ENCODE data around the gene C20orf204. TPM values are rescaled to one million over a fixed set of nuclear protein-coding genes. Genes with fewer than 3 reads are reported as not detected.

C20orf204 gene
- polyA plus RNA-seq, 2 donors: 0.38 to 0.67 TPM

DNA sequence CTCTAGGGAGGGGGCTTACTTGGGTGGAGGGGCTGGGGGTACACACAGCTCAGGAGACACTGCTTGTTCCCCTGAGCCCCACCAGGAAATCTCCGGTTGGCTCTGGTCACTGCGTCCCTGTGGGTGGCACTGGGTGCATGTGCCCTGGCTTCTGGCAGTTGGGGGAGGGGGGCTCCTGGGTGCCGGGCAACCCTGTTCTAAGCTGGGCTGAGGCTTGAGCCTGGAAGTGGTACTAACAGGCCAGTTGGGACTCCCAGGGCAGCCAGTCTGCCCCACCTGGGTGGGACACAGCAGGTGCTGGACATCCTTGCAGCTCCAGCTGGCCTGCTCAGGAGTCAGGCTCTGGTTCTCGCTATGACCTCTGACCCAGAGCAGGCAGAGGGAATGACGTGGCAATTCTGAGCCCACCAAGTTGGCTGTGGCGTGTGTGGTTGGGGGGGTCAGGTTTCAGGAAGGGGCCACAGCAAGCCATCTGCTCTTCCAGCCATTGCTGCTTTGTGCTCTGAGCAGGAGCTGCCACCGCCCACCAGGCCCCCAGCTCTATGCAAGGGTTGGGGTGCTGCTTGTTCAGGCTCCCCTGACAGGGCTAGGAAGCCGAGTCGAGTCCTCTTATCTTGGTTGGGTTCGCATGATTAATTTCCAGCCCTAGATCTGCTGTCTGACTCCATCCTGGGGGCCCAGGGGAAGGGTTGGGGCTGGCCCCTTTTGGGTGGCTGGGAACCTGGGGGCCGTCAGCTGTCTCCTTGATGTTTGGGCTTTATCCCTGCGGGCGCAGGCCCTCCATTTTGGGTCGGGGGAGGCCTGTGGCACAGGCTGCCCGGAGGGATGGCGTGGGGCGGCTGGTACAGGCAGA is 590 bp downstream of the C20orf204 start:
- 61 to 68% methylated on average over 17 of the region's 17 CpGs for WGBS, 2 donors
- Histone ChIP-seq H3K4me3 (ENCODE audit: low read depth in 1 of 2, low read length in 2 of 2) (no peak overlapping the region), H3K4me1 (ENCODE audit: control insufficient read depth in 2 of 2, insufficient read depth in 2 of 2, low read length in 1 of 2) (peaks cover 3 to 4% of the 10 kb centered on the region in 2 donors), H3K27me3 (ENCODE audit: control insufficient read depth in 1 of 2, insufficient read depth in 2 of 2, low read length in 2 of 2) (no peaks in the 10 kb centered on the region), H3K36me3 (ENCODE audit: control insufficient read depth in 2 of 2, insufficient read depth in 2 of 2, low read length in 1 of 2) (peaks cover 0 to 26% of the 10 kb centered on the region in 2 donors), H3K27ac (ENCODE audit: low read depth in 2 of 2, low read length in 1 of 2) (no peak overlapping the region), H3K9me3 (ENCODE audit: control insufficient read depth in 2 of 2, insufficient read depth in 1 of 2, low read depth in 1 of 2, low read length in 1 of 2) (no peaks in the 10 kb centered on the region)

DNA sequence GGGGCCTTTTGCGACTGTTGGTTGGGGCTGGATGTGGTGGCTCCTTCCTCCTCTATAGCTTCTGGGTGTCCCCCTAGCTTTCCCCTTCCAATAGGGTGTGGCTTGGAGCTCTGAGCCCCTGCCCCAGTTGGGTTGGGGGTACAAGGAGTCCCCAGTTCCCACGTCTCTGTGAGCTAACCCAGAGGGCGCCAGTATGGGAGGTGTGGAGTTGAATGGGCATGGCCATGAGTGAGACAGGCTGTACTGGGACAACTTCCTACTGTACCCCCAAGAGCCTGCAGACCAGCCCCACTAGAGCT is 1.2 kb downstream of the C20orf204 start:
- Histone ChIP-seq H3K27me3 (ENCODE audit: control insufficient read depth in 1 of 2, insufficient read depth in 2 of 2, low read length in 2 of 2) (no peaks in the 10 kb centered on the region), H3K4me1 (ENCODE audit: control insufficient read depth in 2 of 2, insufficient read depth in 2 of 2, low read length in 1 of 2) (peaks cover 6 to 8% of the 10 kb centered on the region in 2 donors), H3K36me3 (ENCODE audit: control insufficient read depth in 2 of 2, insufficient read depth in 2 of 2, low read length in 1 of 2) (peaks cover 0 to 20% of the 10 kb centered on the region in 2 donors), H3K4me3 (ENCODE audit: low read depth in 1 of 2, low read length in 2 of 2) (no peak overlapping the region), H3K9me3 (ENCODE audit: control insufficient read depth in 2 of 2, insufficient read depth in 1 of 2, low read depth in 1 of 2, low read length in 1 of 2) (no peaks in the 10 kb centered on the region), H3K27ac (ENCODE audit: low read depth in 2 of 2, low read length in 1 of 2) (no peak overlapping the region)
- 68 to 72% methylated on average over 3 of the region's 3 CpGs for WGBS, 2 donors

DNA sequence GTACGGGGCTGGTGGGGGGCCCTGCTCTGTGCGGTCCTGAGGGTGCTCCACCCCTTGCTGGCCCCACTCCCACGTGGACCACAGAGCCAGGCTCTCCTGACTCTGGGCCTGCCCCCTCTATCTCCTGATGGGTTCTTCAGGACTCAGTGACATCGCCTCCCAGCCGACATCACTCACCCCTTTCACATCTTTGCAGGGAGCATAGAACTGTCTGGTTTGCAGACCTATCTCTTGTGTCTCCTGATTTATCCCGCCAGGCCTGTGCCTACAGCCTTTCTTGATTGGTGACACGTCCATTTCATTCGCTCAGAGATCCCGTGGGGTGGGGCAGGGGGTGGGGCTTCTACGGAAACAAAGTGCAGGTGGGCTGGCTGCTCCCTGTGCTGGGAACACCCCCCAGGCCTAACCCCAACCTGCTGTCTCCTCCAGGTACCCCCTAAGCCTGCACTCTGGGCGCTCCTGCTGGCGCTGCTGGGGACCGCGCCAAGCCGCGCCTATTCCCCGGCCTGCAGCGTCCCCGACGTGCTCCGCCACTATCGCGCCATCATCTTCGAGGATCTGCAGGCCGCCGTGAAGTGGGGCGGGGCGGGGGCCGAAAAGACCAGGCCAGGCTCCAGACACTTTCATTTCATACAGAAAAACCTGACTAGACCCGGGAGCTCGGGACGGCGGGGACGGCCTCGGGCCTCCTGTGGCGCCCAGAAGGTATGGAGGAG is 1.7 kb downstream of the C20orf204 start:
- peaks cover 0 to 17% of the 10 kb centered on the region in 2 donors for H3K36me3 ChIP-seq (ENCODE audit: control insufficient read depth in 2 of 2, insufficient read depth in 2 of 2, low read length in 1 of 2)
- 8 to 10% methylated on average over 36 of the region's 36 CpGs for WGBS, 2 donors
- H3K27me3 ChIP-seq (ENCODE audit: control insufficient read depth in 1 of 2, insufficient read depth in 2 of 2, low read length in 2 of 2): no peaks in the 10 kb centered on the region
- peaks cover 8 to 9% of the 10 kb centered on the region in 2 donors for H3K4me1 ChIP-seq (ENCODE audit: control insufficient read depth in 2 of 2, insufficient read depth in 2 of 2, low read length in 1 of 2)
- H3K9me3 ChIP-seq (ENCODE audit: control insufficient read depth in 2 of 2, insufficient read depth in 1 of 2, low read depth in 1 of 2, low read length in 1 of 2): no peaks in the 10 kb centered on the region
- no peak overlapping the region for H3K27ac ChIP-seq (ENCODE audit: low read depth in 2 of 2, low read length in 1 of 2)
- H3K4me3 ChIP-seq (ENCODE audit: low read depth in 1 of 2, low read length in 2 of 2): peak overlapping the region in 1 of 2 donors; percentile 48

DNA sequence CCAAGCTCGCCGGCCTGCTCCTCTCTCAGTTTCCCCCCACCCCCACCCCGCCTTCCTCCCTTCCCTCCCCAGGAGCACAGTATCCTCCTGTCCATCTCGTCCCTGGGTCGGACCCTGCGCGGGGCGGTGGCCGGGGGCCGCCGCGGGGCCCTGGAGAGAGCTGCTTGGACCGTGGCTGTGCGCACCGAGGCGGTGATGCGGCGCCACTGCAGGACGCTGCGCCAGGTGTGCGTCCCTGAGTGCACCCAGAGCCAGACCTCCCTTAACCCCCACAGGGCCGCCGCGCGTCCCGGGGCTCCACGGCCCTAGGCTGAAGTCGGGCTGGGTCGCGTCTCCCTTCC is 2.2 kb downstream of the C20orf204 start:
- H3K4me3 ChIP-seq (ENCODE audit: low read depth in 1 of 2, low read length in 2 of 2): peak overlapping the region; percentile 48 to 59
- H3K9me3 ChIP-seq (ENCODE audit: control insufficient read depth in 2 of 2, insufficient read depth in 1 of 2, low read depth in 1 of 2, low read length in 1 of 2): no peaks in the 10 kb centered on the region
- H3K27me3 ChIP-seq (ENCODE audit: control insufficient read depth in 1 of 2, insufficient read depth in 2 of 2, low read length in 2 of 2): no peaks in the 10 kb centered on the region
- 2 to 3% methylated on average over 29 to 30 of the region's 30 CpGs for WGBS, 2 donors
- H3K36me3 ChIP-seq (ENCODE audit: control insufficient read depth in 2 of 2, insufficient read depth in 2 of 2, low read length in 1 of 2): peaks cover 0 to 11% of the 10 kb centered on the region in 2 donors
- H3K4me1 ChIP-seq (ENCODE audit: control insufficient read depth in 2 of 2, insufficient read depth in 2 of 2, low read length in 1 of 2): peaks cover 8 to 9% of the 10 kb centered on the region in 2 donors
- peak overlapping the region in 1 of 2 donors; percentile 11 for H3K27ac ChIP-seq (ENCODE audit: low read depth in 2 of 2, low read length in 1 of 2)

DNA sequence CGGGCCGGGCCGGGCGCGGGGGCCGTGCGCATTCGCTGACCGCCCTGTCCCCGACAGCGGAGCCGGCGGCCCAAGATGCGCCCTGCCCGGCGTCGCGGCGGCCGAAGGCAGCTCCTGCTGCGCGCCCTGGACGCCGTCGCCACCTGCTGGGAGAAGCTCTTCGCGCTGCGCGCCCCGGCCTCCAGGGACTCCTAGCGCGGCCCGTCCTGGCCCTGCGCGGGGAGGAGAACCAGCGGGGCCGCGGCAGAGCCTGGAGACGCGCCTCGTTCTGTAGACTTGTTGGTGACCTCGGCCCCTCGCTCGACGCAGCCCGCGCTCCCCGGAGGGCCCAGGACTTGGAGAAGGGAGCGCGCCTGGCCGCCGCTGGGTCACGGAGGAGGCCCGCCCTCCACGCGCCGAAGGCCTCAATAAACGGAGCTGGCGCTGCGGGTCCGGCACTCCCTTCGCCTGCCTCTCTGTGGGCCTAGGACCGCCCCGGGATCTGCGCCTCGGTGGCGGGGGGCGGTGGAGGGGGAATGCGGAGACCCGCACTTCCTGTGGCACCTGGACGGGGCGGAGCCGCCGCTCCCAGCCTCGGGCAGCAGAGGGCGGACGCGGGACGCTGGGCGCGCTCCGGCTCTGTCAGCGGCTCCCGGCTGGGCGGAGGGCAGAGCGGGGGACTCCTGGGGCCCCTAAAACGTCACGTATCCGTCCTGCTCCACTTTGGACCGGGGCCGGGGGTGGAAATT is 2.7 kb downstream of the C20orf204 start:
- Histone ChIP-seq H3K36me3 (ENCODE audit: control insufficient read depth in 2 of 2, insufficient read depth in 2 of 2, low read length in 1 of 2) (peaks cover 0 to 9% of the 10 kb centered on the region in 2 donors), H3K9me3 (ENCODE audit: control insufficient read depth in 2 of 2, insufficient read depth in 1 of 2, low read depth in 1 of 2, low read length in 1 of 2) (no peaks in the 10 kb centered on the region), H3K4me3 (ENCODE audit: low read depth in 1 of 2, low read length in 2 of 2) (peak overlapping the region; percentile 48 to 59), H3K4me1 (ENCODE audit: control insufficient read depth in 2 of 2, insufficient read depth in 2 of 2, low read length in 1 of 2) (peaks cover 8 to 9% of the 10 kb centered on the region in 2 donors), H3K27me3 (ENCODE audit: control insufficient read depth in 1 of 2, insufficient read depth in 2 of 2, low read length in 2 of 2) (no peaks in the 10 kb centered on the region), H3K27ac (ENCODE audit: low read depth in 2 of 2, low read length in 1 of 2) (peak overlapping the region; percentile 50 to 81)
- WGBS, 2 donors: 0 to 1% methylated on average over 83 to 91 of the region's 91 CpGs

DNA sequence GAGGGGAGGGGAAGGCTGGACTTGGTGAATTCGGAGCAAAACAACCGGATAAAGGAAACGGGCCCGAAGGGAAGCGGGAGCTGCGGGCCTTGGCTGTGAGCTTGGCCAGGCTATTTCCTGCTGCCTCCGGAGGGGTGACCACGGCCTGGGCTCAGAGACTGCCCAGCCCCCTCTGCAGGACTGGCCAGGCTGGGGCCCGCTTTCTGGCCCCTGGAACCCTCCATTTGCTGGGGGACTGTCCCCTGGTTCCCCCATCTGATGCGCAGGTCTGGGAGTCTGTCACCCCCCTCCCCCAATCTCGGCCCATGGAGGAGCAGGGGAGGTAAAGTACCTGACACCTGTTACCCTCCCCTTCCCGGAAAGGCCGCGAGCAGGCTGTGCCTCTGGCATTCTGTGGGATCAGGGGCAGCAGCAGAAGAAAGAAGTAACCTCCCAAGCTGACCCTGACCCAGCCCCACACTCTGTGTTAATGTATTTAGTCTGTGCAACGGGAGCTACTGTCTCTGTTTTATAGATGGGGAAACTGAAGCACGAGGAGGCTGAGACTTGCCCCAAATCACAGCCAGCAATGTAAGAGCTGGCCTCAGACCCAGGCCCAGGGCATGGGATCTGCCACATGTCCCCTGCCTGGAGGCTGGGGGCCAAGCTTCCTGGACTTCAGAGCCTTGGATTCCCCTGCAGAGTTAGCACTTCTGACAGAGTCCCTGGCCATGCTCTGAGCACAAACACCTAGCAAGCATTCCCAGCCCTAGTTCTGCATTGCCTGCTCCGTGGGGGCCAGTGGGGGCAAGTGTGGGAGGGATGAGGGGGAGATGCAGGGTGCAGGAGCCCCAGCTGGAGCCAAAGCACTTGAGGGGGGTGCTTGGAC is 3.5 kb downstream of the C20orf204 start:
- Histone ChIP-seq H3K4me1 (ENCODE audit: control insufficient read depth in 2 of 2, insufficient read depth in 2 of 2, low read length in 1 of 2) (peaks cover 8 to 10% of the 10 kb centered on the region in 2 donors), H3K4me3 (ENCODE audit: low read depth in 1 of 2, low read length in 2 of 2) (peak overlapping the region; percentile 48 to 59), H3K36me3 (ENCODE audit: control insufficient read depth in 2 of 2, insufficient read depth in 2 of 2, low read length in 1 of 2) (peaks cover 0 to 4% of the 10 kb centered on the region in 2 donors), H3K27ac (ENCODE audit: low read depth in 2 of 2, low read length in 1 of 2) (no peak overlapping the region), H3K27me3 (ENCODE audit: control insufficient read depth in 1 of 2, insufficient read depth in 2 of 2, low read length in 2 of 2) (no peaks in the 10 kb centered on the region), H3K9me3 (ENCODE audit: control insufficient read depth in 2 of 2, insufficient read depth in 1 of 2, low read depth in 1 of 2, low read length in 1 of 2) (no peaks in the 10 kb centered on the region)
- 14 to 17% methylated on average over 17 of the region's 17 CpGs for WGBS, 2 donors

DNA sequence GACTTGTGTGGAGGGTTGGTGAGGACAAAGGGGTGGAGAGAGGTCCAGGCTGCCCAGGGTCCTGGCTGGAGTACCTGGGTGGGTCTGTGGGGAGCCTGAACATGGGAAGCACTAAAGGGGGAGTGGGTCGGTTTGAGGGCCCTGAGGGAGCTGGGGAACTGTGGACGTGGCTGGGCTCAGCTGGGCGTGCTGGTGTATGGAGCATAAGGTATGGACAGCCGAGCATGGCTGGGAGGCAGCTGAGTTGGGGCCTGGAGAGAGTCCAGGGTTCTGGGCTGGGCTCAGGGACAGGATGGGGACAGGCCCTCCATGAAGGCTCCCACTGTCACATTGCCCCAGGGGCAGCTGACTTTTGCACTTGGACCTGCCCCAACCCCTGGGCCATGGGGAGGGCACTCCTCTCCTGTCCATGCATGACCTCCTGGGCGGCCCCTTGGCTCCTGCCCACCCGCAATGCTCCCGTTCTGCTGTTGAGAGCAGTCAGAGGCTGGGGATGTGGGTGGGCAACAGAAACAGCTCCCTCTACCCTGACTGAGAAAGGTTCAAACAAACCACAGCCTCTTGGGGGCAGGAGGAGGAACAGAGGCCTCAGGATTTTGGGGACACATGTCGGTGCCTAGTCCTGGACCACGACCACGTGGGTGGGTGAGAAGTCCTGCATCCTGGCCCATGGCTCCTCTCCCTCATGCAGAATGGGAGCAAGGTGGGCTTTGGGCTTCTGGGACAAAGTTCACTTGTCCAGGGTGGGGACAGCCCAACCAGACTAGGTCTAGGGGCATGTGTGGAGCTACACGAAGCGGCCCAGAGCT is 4.5 kb downstream of the C20orf204 start:
- no peaks in the 10 kb centered on the region for H3K9me3 ChIP-seq (ENCODE audit: control insufficient read depth in 2 of 2, insufficient read depth in 1 of 2, low read depth in 1 of 2, low read length in 1 of 2)
- H3K36me3 ChIP-seq (ENCODE audit: control insufficient read depth in 2 of 2, insufficient read depth in 2 of 2, low read length in 1 of 2): no peaks in the 10 kb centered on the region
- no peak overlapping the region for H3K27ac ChIP-seq (ENCODE audit: low read depth in 2 of 2, low read length in 1 of 2)
- H3K4me3 ChIP-seq (ENCODE audit: low read depth in 1 of 2, low read length in 2 of 2): no peak overlapping the region
- WGBS, 2 donors: 63 to 70% methylated on average over 12 of the region's 12 CpGs
- H3K27me3 ChIP-seq (ENCODE audit: control insufficient read depth in 1 of 2, insufficient read depth in 2 of 2, low read length in 2 of 2): no peaks in the 10 kb centered on the region
- peaks cover 11 to 17% of the 10 kb centered on the region in 2 donors for H3K4me1 ChIP-seq (ENCODE audit: control insufficient read depth in 2 of 2, insufficient read depth in 2 of 2, low read length in 1 of 2)

DNA sequence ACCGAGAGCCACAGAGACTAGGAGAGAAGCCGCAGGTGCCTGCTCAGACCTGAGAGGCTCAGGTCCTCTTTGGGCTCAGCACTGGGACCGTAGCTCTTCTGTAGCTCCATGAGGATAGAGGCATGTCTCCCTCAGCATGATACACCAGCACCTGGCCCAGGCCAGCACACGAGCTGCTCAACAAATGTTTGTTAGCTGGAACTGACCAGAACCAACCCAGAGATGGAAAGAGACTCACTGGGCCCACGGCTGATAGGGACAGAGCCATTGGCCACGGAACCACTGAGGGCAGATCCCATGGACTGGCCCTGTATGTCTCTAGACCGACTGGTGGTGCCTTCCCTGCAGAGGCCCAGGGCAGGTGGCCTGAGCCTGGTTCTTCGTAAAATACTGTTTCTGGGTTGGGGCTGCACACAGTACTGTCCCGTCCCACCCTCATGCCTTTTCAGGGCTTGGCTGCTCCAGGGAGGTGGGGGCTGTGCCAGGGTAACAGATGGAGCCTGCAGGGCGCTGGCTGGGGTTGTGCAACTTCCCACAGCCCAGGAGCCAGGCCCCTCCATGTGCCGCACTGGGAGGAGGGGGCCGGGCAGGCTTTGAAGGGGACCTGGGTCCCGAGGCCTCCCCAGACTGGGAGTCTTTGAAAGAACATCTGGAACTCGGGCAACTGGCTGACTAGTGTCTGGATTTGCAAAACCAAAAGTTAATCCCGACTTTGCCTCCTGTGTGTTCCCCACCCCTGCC is 5.2 kb downstream of the C20orf204 start:
- no peaks in the 10 kb centered on the region for H3K9me3 ChIP-seq (ENCODE audit: control insufficient read depth in 2 of 2, insufficient read depth in 1 of 2, low read depth in 1 of 2, low read length in 1 of 2)
- H3K36me3 ChIP-seq (ENCODE audit: control insufficient read depth in 2 of 2, insufficient read depth in 2 of 2, low read length in 1 of 2): no peaks in the 10 kb centered on the region
- peaks cover 11 to 18% of the 10 kb centered on the region in 2 donors for H3K4me1 ChIP-seq (ENCODE audit: control insufficient read depth in 2 of 2, insufficient read depth in 2 of 2, low read length in 1 of 2)
- peak overlapping the region in 1 of 2 donors; percentile 24 for H3K27ac ChIP-seq (ENCODE audit: low read depth in 2 of 2, low read length in 1 of 2)
- H3K4me3 ChIP-seq (ENCODE audit: low read depth in 1 of 2, low read length in 2 of 2): no peak overlapping the region
- H3K27me3 ChIP-seq (ENCODE audit: control insufficient read depth in 1 of 2, insufficient read depth in 2 of 2, low read length in 2 of 2): no peaks in the 10 kb centered on the region
- 52 to 56% methylated on average over 14 to 15 of the region's 15 CpGs for WGBS, 2 donors
